ENCODE data around the gene TMIGD3. TPM values are rescaled to one million over a fixed set of nuclear protein-coding genes. Genes with fewer than 3 reads are reported as not detected.

The TMIGD3 gene
- total and polyA plus RNA-seq, 2 donors (not counting 1 experiment from before 2014, with no cell fraction given): 0.19 TPM; not detected in 1

DNA sequence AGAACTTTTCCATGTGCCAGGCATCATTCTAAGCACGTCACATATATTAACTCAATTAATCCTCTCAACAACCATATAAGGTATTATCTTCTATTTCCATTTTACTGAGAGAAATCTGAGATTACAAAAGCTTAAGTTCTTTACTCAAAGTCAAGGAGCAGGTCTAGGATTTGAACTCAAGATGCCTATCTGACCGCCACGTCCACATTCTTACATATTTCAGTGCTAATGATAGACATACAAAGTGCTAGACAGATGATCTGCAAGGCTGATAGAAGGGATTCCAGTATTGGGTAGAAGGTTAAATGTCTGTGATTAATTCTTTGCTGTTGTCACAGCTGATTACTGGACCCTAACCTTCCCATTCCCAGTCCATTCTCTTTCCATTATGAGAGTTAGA, 49.7 kb downstream of the TMIGD3 start:
- intact Hi-C loops (cut with micrococcal nuclease): no loop called here
- Histone ChIP-seq H3K9me3 (ENCODE audit: control extremely low read depth in 1 of 3, control insufficient read depth in 2 of 3, insufficient read depth in 1 of 3, low read length in 2 of 3) (no peaks in the 10 kb centered on the region), H3K27me3 (replicated peaks in 1 of 4; ENCODE audit: control extremely low read depth in 1 of 4, control insufficient read depth in 3 of 4, insufficient read depth in 4 of 4, low read length in 3 of 4) (no peaks in the 10 kb centered on the region), H3K27ac (ENCODE audit: low read length in 2 of 2) (no peak overlapping the region), H3K4me2 (replicated peaks; ENCODE audit: low read depth, low read length, poor library complexity, severe bottlenecking) (no peak overlapping the region), H3K9ac (ENCODE audit: low read length) (no peak overlapping the region), H3K36me3 (replicated peaks in 1 of 2; ENCODE audit: control extremely low read depth in 1 of 2, control insufficient read depth in 1 of 2, extremely low read depth in 1 of 2, insufficient read depth in 2 of 2, low read length in 1 of 2) (peaks cover 10 to 59% of the 10 kb centered on the region in 2 experiments), H2AFZ (ENCODE audit: insufficient read depth, low read depth, low read length, poor library complexity, severe bottlenecking) (no peak overlapping the region), H3K79me2 (ENCODE audit: control insufficient read depth, insufficient read depth, low read length) (peaks cover 72% of the 10 kb centered on the region), H3K4me1 (ENCODE audit: control insufficient read depth in 2 of 2, insufficient read depth in 2 of 2, low read length in 2 of 2) (peaks cover 39 to 41% of the 10 kb centered on the region in 2 donors), H4K20me1 (ENCODE audit: control insufficient read depth, insufficient read depth, low read length, poor library complexity, severe bottlenecking) (peaks cover 29% of the 10 kb centered on the region), H3K4me3 (ENCODE audit: control extremely low read depth in 1 of 5, extremely low read depth in 1 of 5, insufficient read depth in 1 of 5, low read depth in 2 of 5, low read length in 4 of 5) (no peak overlapping the region)
- H3K4me3 Mint-ChIP-seq: no peak overlapping the region
- no peaks in the 10 kb centered on the region for H3K27me3 Mint-ChIP-seq
- ChIA-PET POLR2A (interaction anchor here (0.6 to 0.7 kb wide), 2 partner anchors 51 to 286 kb away, joined by 3 to 8 read pairs; no protein-coding TSS in a partner anchor), CTCF (interaction anchor here (0.7 to 1.9 kb wide), 9 partner anchors 9 to 231 kb away, joined by 3 to 8 read pairs (median 5); no protein-coding TSS in a partner anchor)
- no peak for ATAC-seq (ENCODE audit: low read depth)
- WGBS (ENCODE audit: insufficient coverage): 100% methylated on average over 1 of the region's 3 CpGs
- H3K9me3 Mint-ChIP-seq (ENCODE audit: insufficient read depth): no peaks in the 10 kb centered on the region
- DNase-seq: no peak
- H3K4me1 Mint-ChIP-seq: peaks cover 66% of the 10 kb centered on the region
- no peak overlapping the region for H3K27ac Mint-ChIP-seq
- no peak for TF ChIP-seq EZH2 (IDR thresholded peaks at IDR 0.05; ENCODE audit: borderline replicate concordance, insufficient read depth, low read depth, low read length, poor library complexity, severe bottlenecking)
- TF ChIP-seq, protein P1, sequence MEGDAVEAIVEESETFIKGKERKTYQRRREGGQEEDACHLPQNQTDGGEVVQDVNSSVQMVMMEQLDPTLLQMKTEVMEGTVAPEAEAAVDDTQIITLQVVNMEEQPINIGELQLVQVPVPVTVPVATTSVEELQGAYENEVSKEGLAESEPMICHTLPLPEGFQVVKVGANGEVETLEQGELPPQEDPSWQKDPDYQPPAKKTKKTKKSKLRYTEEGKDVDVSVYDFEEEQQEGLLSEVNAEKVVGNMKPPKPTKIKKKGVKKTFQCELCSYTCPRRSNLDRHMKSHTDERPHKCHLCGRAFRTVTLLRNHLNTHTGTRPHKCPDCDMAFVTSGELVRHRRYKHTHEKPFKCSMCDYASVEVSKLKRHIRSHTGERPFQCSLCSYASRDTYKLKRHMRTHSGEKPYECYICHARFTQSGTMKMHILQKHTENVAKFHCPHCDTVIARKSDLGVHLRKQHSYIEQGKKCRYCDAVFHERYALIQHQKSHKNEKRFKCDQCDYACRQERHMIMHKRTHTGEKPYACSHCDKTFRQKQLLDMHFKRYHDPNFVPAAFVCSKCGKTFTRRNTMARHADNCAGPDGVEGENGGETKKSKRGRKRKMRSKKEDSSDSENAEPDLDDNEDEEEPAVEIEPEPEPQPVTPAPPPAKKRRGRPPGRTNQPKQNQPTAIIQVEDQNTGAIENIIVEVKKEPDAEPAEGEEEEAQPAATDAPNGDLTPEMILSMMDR (IDR thresholded peaks at IDR 0.05): no peak

DNA sequence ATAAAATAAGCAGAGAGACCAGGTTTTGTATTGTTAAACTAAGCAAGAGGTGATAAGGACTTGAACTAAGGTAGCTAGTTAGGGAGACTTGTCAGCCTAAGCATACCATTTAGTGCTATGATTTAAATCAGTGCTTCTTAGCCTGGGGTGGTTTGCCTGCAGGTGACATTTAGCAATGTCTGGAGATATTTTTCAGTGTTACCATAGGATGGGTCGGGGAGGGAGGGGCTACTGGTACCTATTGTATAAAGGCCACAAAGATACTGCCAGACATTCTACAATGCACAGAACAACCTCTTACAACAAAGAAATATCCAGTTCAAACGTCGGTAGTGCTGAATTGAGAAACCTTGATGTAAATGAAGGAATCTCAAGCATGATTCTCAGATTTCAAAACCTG, 50.9 kb downstream of the TMIGD3 start:
- Histone ChIP-seq H3K4me1 (ENCODE audit: control insufficient read depth in 2 of 2, insufficient read depth in 2 of 2, low read length in 2 of 2) (peaks cover 50% of the 10 kb centered on the region in 2 donors), H3K9me3 (ENCODE audit: control extremely low read depth in 1 of 3, control insufficient read depth in 2 of 3, insufficient read depth in 1 of 3, low read length in 2 of 3) (no peaks in the 10 kb centered on the region), H3K4me2 (replicated peaks; ENCODE audit: low read depth, low read length, poor library complexity, severe bottlenecking) (no peak overlapping the region), H2AFZ (ENCODE audit: insufficient read depth, low read depth, low read length, poor library complexity, severe bottlenecking) (no peak overlapping the region), H3K79me2 (ENCODE audit: control insufficient read depth, insufficient read depth, low read length) (peaks cover 77% of the 10 kb centered on the region), H3K4me3 (ENCODE audit: control extremely low read depth in 1 of 5, extremely low read depth in 1 of 5, insufficient read depth in 1 of 5, low read depth in 2 of 5, low read length in 4 of 5) (no peak overlapping the region), H3K27me3 (replicated peaks in 1 of 4; ENCODE audit: control extremely low read depth in 1 of 4, control insufficient read depth in 3 of 4, insufficient read depth in 4 of 4, low read length in 3 of 4) (no peaks in the 10 kb centered on the region), H4K20me1 (ENCODE audit: control insufficient read depth, insufficient read depth, low read length, poor library complexity, severe bottlenecking) (peaks cover 24% of the 10 kb centered on the region), H3K9ac (ENCODE audit: low read length) (no peak overlapping the region), H3K36me3 (replicated peaks in 1 of 2; ENCODE audit: control extremely low read depth in 1 of 2, control insufficient read depth in 1 of 2, extremely low read depth in 1 of 2, insufficient read depth in 2 of 2, low read length in 1 of 2) (peaks cover 10 to 48% of the 10 kb centered on the region in 2 experiments), H3K27ac (ENCODE audit: low read length in 2 of 2) (no peak overlapping the region)
- ATAC-seq (ENCODE audit: low read depth): no peak
- Mint-ChIP-seq H3K9me3 (ENCODE audit: insufficient read depth) (no peaks in the 10 kb centered on the region), H3K4me1 (peaks cover 75% of the 10 kb centered on the region), H3K27me3 (no peaks in the 10 kb centered on the region), H3K4me3 (no peak overlapping the region), H3K27ac (no peak overlapping the region)
- no peak for DNase-seq
- ChIA-PET POLR2A (interaction anchor here (0.7 to 1.1 kb wide), 3 partner anchors 25 to 1148 kb away, joined by 3 to 4 read pairs (median 3); no protein-coding TSS in a partner anchor), CTCF (interaction anchor here (0.9 to 1.9 kb wide), 8 partner anchors 10 to 262 kb away, joined by 3 to 8 read pairs (median 5); no protein-coding TSS in a partner anchor)
- intact Hi-C loops (cut with micrococcal nuclease): no loop called here
- TF ChIP-seq, protein P1 (IDR thresholded peaks at IDR 0.05): no peak
- TF ChIP-seq EZH2 (IDR thresholded peaks at IDR 0.05; ENCODE audit: borderline replicate concordance, insufficient read depth, low read depth, low read length, poor library complexity, severe bottlenecking): no peak
- WGBS (ENCODE audit: insufficient coverage): no CpG with 5 or more reads among the region's 3 CpGs
